HG03442 (cell line): ENCODE measurements around the gene RAB40B.

ENCODE experiments used
- ATAC-seq: cut with Tn5 transposase; IDR thresholded peaks from one replicate; pipeline ENCODE4 v1.9.1; 2021; ENCODE audit warnings: mild to moderate bottlenecking, moderate library complexity; ENCODE audit not compliant: unreplicated experiment

RAB40B gene

DNA sequence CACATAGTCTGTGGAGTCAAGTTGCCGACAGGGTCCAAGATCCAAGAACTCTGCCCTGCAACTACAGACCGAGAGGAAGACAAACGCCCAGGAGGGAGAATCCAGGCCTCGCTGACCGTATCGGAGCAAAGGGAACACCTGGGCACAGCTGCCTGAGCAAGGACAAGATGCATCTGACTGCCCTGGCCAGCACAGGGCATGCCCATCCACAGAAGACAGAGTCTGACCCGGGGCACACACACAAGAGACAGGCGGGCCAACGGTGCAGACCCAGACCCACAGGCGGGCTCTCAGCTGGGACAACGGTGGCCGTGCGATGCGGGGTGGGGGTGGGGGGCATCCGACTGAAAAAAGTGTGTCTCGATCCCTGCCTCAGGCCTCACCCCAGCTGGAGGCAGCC lies 6.2 kb downstream of the RAB40B start:
- no peak for ATAC-seq

DNA sequence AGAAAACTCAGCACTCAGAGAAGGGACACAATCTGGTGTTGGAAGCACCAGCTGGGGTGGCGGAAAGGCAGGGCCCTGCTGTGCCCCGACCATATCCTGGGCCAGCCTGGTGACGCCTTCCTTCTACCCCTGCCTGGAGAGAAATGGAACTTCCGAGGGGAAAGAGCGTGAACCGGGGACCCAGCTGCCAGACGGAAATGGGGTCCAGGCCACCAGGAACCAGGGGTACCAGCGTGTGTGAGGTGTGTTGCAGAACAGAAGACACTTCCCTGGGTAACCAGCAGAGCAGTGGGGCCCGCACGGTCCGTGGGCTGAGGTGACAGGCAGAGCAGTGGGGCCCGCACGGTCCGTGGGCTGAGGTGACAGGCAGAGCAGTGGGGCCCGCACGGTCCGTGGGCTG lies 6.8 kb downstream of the RAB40B start:
- no peak for ATAC-seq

DNA sequence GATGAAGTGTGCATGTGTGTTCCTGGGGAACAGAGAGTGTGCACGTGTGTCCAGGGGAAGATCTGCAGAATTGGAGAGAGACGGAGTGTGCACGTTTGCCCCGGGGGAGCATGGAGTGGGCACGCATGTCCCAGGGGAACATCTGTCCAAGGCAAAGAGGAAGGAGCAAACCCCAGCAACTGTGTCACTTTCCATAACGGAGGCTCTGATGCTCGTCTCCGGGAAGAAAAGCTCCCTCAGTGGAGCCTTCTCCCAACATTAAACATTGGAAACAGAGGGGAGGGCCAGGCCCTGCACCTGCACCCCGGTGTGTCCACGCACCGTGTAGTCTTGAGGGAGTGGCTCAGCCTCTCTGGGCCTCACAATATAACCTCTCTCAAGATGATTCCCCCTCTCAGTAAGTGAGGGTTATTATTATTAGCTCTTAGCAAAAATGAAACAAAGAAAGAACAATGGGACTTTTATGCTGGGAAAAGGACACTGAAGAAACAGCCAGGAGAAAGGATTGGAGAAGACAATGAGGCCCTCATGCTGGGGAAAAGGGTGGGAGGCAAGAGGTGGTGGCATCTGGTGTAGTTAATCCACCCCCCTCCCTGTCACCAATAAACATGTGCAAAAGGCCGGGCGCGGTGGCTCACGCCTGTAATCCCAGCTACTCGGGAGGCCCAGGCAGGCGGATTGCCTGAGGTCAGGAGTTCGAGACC lies 7.6 kb downstream of the RAB40B start:
- ATAC-seq = no peak

DNA sequence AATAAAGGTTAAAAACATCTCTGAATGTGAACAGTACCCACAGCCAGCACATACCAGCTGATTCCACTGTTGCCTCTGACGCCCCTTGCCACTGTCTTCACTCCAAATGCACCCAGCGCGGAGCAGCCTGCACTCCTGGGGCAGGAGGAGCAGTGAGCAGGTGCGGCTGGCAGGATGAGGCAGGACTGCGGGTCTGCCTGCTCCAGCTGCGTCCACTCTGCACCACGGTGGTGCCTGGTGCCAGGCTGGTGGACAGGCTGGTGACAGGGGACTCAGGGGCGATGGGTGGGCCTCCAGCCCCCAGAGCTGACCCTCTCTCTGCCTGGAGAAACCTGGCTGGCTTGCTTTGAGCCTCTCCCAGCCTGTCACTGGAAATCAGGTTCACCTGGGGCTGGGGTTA lies 9.4 kb downstream of the RAB40B start:
- no peak for ATAC-seq

DNA sequence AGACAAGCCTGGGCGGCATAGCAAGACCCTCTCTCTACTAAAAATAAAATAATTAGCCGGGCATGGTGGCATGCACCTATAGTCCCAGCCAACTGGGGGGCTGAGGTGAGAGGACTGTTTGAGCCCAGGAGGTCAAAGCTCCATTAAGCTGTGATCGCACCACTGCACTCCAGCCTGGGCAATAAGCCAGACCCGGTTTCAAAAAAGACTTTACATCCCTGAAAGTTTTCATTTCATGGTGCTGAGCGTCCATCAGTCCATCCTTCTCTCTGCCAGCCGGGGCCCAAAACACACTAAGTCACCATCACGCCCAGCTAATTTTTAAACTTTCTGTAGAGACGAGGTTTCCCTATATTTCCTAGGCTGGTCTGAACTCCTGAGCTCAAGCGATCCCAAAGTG lies 10.6 kb downstream of the RAB40B start:
- no peak for ATAC-seq

DNA sequence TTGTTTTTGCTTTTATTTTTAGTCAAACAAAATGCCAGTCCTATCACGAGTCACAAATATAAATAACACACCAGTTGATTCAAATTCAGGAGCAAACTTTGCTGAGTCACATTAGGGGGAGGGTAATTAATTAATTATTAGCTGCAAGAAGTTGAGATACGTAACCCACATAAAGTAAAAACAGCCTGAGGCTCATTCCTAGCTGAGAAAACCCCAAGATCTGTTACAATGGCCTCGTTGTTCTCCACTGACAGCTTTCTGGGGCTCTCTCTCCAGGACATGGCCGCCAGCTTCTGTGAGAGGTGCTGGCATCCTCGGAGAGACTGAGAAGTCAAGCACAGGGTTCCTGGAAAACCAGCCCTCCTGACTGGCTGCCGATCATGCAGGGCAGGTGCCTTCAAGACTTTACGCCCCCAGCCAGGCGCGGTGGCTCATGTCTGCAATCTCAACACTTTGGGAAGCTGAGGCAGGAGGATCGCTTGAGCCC lies 11.1 kb downstream of the RAB40B start:
- ATAC-seq = no peak

DNA sequence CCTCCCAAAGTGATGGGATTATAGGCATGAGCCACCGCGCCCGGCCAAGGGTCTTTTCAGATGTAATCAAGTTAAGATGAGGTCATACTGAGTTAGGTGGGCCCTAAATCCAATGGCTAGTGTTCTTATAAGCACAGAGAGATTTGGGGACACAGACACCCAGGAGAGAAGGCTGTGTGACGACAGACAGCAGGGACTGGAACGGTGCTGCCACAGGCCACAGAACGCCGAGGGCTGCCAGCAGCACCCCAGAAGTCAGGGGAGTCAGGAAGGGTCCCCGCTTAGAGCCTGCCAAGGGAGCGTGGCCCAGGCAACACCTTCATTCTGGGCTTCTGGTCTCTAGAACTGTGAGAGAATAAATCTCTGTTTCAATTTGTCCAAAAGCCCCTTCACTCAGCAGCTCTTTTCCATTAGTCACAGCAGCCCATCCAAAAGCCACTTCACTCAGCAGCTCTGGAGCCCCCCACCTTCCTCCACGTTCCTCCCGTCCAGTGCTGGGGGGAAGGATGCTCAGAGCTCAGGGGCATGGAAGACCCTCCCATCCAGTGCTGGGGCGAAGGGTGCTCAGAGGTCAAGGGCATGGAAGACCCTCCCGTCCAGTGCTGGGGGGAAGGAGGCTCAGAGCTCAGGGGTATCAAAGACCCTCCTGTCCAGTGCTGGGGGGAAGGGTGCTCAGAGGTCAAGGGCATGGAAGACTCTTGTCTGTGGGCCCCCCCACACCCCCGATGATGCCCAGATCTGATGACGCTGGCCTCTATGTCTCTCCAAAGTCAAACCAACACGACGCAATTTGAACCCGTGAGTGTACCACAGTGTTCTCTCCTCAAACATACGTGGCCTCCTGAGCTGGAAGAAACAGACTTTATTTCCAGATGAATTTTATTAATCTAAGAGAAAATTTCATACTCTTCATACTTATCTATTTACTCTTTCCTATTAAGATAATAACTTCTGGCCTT lies 11.9 kb downstream of the RAB40B start:
- ATAC-seq = no peak

DNA sequence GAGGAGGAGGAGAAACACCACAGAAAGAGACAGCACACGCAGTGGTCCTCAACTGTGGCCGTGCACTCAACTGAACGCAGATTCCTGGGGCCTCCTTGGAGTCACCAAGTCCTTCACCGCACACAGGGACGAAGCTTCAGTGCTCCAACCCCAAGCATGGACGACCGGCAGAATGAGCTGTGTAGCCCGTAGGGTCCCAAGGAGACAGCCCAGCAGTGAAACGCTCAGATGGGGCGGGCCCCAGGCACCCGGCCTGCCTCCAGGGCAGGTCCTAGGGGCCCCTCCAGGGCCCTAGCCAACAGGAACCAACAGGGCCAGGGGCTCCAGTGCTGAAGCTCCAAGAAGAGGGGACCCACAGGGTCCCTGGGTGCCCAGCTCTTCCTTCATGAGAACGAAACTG lies 13.2 kb downstream of the RAB40B start:
- ATAC-seq = no peak

DNA sequence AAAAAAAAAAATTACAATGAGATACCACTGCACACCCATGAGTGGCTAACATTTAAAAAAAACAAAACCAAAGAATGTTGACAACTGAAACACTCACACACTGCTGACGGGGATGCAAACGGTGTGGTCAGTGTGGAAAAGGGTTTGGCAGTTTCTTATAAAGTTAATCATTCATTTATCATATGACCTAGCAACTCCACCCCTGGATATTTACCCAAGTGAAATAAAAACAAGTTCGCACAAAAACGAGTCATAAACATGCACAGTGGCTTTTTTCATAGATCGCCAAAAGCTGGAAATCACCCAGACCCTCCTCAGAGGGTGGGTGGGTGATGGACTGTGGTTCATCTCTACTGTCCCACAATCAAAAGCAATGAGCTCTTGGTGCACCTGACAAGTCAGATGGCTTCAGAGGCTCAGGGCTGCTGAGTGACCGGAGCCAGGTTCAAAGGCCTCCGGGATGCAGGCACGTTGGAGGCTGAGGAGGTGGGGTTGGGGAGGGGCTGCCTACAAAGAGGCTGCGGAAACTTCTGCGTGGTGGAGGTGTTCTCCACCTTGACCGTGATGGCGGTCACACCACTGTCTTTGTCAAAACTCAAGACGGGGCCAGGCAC lies 14.2 kb downstream of the RAB40B start:
- no peak for ATAC-seq

DNA sequence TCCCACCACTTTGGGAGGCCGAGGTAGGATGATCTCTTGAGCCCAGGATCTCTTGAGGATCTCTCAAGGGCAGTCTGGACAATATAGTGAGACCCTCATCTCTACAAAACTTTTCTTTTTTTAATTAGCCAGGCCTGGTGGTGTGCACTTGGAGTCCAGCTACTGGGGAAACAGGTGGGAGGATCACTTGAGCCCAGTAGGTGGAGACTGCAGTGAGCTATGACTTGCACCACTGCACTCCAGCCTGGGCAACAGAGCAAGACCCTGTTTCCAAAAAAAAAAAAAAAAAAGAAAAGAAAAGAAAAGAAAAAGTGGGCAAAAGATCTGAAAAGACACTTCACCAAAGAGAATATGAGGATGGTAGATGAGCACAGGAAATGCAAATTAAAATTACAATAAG lies 15.0 kb downstream of the RAB40B start:
- no peak for ATAC-seq

DNA sequence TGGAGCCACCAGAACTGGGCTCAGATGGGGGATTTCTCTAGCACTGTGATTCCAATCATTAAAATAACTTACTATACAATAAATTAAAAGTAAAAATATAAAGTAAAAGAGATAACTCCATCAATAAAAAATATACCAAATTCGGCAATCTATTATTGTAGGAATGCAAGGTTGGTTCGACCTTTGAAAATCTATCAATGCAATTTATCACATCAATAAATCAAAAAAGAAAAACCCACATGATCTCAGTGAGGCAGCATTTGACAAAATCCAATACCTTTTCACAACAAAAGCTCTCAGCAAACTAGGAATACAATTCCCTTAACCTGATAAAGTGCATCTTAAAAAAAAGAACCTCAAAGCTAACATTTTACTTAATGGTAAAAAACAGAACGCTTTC lies 17.0 kb downstream of the RAB40B start:
- ATAC-seq = no peak

DNA sequence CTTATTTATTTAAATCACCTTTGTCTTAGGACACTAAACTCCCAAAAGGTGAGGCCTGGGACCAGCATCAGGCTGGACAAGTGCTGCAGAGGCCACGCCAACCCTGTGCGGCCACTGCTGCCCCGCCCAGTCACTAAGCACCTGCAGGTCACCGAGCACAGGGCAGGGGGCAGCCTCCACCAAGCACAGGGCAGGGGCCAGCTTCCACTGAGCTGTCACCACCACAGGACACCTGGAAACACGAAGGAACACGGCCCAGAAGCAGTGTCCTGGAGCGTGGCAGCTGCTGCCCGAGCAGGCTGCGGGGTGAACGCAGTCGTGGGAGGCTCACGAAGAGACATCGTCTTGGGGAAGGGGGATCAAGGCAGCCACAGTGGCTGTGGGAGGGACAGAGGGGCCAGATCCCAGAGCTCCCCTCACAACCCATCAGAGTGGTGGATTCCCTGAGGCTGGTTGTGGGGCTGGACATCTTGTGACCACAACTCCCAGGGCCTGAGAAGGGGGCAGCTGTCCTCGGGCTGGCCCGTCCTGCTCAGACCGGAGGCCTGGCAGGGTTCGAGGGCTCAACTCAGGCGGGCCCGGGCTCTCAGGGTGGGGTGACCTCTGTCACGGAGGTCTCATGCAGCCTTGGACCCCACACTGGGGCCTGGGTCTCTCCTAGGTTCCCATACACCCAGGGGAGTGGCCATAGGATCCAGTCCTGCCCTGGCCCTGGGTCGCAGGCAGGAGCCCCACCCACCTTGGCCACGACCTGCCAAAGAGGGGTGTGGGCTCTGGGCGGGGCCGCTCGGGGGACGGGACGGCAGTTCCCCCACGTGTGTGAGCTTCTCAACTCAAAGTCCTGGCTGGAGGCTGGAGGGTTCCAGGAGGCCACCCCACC lies 18.7 kb downstream of the RAB40B start:
- ATAC-seq = no peak

DNA sequence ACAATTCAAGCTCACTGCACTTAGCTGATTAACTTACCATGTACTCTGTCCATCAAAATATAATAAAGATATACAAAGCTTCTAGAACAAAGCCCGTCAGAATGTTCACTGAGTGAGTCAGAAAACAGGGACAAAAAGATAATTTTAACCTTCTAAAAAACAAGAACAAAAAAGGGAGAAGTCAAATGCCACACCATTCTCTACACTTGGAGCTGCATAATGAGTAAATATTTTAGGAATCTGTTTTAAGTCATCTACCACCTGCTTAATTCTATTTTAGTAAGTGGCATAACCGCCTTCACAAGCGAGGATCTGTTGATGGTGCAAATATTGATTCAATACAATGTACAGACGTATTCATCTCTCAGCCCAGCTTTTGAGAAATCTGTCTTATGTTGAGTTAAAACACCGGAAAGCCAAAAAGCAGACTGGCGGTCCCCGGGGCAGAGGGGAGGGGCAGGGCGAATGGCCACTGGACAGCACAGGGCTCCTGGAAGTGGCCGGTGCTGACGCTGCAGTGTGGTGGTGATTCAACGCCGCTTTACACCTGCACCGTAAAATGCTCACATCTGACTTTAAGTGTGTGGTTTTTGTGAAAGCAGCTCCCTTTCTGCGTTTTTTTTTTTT lies 20.1 kb downstream of the RAB40B start:
- ATAC-seq = no peak

DNA sequence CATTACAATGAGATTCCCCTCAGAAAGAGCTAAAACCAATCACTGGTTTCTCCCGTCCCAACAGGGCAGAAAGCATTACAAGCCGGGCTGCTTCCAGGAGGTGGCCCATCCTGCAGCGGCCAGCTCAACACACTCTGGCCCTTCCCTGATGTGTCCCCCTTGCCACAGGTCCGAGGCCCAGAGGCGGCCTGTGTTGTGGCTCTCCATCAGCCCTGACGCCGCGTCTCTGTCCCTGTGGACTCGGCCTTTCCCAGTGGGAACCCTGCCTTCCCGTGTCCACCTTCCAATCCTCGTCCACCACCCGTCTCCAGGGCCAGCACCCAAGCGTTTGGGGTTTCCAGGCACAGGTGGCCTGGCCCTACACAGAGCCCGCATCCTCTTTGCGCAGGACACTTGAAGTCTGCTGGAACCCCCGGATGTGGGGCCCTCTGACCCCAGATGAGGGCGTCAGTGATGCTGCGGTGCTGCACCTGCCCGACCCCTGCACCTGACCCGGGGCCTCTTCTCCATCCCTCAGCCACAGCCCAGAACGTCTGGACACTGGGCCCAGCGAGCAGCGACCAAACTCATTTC lies 21.1 kb downstream of the RAB40B start:
- no peak for ATAC-seq

DNA sequence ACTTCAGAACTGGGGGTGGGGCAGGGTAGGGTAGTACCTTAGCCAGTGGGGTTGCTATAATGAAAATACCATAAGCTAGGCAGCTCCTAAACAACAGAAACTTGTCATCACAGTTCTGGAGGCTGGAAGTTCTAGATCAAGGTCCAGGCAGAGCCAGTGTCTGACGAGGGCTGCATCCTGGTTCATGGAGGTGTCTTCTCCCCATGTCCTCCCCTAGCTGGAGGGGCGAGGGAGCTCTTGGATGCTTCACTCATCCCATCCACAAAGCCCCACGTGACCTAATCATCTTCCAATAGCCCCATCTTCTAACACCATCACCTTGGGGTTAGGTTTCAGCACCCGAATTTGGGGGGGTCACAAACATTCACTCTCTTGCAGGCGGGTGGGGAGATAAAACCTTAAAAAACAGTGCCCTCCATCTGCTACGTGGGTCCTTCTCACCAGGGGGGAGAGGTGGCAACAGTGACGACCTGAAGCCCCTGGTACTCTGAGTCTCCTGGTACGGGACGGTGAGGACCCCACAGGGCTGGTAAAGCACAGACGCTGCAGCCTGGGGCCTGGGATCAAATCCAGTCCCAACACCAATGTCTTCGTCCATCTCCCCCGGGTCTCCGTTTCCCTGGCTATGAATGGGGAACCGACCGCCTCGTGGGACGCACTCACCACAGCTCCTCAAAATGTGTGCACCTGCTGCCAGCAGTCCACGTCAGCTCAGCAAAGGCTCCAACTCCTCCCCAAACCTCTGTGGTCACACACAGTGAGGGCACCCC lies 22.8 kb downstream of the RAB40B start:
- no peak for ATAC-seq

DNA sequence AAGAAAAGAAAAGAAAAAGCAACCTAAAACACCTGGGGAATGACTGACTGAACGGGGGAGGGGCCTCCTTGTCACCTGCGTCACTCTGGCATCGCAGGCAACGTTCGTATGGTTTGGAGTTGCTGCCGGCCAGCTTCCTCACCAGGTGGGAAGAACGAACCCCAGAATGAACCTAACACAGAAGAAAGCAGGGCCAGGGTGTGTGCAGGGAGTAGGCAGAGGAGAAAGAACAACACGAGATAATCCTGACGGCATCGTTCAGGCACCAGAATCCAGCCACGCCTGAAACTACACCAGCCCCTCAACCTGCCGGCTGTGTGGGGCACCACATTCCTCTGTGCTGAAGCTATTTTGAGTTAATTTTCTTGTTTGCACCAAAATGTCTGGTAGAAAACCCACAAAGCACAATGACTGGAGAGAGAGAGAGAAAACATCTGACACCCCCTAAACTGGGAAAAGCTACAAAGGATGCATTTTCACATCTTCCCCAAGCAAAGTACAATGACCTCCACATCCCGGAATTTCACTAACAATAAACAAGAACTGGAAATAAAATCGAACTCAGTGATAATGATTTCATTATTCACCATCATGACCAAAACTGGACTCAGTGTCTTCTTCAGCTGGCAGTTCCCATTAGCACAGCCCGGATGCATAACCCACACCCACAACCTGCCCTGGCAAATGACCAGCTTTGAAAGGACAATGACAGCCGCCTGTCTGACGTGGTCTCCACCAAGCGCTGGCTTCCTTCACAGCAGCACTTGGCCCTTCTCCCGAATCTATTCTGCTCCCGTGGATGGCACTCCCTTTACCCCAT lies 23.6 kb downstream of the RAB40B start:
- ATAC-seq = no peak

DNA sequence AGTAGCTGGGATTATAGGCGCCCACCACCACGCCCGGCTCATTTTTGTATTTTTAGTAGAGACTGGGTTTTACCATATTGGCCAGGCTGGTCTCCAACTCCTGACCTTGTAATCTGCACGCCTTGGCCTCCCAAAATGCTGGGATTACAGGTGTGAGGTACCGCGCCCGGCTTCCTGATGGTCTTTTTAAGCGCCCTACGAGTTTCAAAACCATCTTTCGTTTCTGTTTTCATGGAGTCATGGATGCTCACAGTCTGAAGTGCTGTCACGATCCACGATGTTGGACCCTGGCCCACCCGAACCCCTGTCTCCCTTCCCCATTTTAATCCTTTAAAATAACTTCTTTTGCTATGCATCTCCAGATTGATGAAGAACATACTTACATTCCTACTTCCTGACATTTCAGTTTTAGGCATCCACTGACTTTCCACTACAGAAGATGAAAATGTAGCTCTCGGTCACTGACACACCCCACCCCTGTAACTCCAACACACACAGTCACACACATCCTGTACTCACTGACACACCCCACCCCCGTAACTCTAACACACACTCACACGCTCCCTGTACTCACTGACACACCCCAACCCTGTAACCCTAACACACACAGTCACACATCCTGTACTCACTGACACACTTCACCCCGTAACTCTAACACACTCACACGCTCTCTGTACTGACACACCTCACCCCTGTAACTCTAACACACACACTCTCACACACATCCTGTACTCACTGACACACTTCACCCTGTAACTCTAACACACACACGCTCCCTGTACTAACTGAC lies 27.6 kb downstream of the RAB40B start:
- no peak for ATAC-seq
